ENCODE data around the gene PSMA6.

The PSMA6 gene

DNA sequence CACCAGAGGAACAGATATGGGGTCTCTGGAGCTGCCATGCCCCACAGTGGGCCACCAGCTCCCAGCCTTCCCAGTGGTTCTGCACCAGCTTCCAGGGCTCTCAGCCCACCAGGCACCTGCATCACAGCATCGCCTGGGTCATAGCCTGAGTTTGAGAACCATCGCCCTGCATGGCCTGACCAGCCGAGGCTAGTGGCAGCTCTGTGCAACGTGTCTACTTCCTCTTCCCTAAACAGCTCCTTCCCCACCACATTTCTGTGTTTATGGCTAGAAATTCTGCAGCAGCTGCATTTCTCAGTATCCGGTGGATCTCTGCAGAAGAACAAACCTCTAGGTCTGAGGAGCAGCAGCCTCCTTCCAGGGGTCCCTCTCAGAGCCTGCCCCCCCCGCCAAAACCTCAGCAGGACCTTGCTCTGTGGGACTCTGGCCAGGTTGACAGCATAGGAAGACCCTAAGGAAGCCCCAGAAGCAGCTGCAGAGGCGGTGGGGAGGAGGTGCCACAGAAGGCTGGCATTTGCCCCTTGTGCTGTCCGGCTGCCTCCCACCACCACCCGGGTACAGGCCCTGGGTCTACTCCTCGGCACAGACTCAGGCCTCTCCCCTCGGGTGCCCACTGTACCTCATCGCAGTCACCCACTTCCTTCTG lies 47.7 kb downstream of the PSMA6 start:
- Histone ChIP-seq H3F3A (ENCODE audit: control insufficient read depth, insufficient read depth) (no peaks in the 10 kb centered on the region), H3K27me3 (ENCODE audit: control insufficient read depth, low read length) (no peaks in the 10 kb centered on the region), H3K9me3 (ENCODE audit: control insufficient read depth, insufficient read depth, low read length) (no peaks in the 10 kb centered on the region), H3K79me2 (ENCODE audit: control insufficient read depth, low read length) (no peaks in the 10 kb centered on the region), H3K9me2 (replicated peaks; ENCODE audit: control insufficient read depth, low read length) (no peaks in the 10 kb centered on the region), H4K20me1 (ENCODE audit: control insufficient read depth, insufficient read depth, low read depth, low read length) (no peaks in the 10 kb centered on the region), H3K27ac (ENCODE audit: low read depth, low read length) (peak overlapping the region; percentile 12; the same call in 1 of the 2 replicates), H3K4me1 (ENCODE audit: control insufficient read depth, low read length) (peaks cover 12% of the 10 kb centered on the region), H3K4me3 (ENCODE audit: low read length) (peak overlapping the region; percentile 41), H3K4me2 (ENCODE audit: low read length) (peak overlapping the region; percentile 66), H3K36me3 (ENCODE audit: control insufficient read depth, low read length) (no peaks in the 10 kb centered on the region)
- no peak for TF ChIP-seq EZH2phosphoT487 (IDR thresholded peaks at IDR 0.05; ENCODE audit: borderline replicate concordance, low read length)

DNA sequence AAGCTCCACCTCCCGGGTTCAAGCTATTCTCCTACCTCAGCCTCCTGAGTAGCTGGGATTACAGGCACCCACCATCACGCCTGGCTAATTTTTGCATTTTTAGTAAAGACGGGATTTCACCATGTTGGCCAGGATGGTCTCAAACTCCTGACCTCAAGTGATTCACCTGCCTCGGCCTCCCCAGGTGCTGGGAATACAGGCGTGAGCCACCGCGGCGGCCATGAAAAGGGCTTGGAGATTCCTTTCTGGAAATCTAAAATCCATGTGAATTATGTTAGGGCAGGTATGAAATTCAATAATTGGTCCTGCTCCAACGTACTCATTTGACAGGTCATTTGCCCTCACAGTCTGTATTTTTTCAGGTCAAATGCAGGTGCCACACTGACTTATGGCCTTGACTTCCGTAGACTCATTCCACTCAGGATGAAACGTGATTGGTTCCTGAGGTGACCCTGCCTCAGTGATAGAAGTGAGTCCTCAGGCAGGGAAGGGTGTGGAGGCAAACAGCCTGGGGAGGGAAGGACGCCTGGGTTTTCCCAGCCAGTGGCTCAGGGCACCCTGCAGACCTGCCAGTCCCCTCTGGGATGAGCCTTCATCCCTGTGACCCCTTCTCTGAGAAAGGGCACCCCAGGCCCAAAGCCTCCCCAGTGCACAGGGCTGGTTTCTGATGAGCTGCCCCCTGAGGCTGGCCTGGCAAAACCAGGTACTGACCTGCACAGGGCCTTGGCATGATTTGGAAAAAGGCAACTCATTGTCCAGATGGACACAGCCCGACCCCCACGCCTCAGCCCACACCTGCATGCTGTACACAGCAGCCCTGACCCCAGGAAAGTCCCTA lies 48.7 kb downstream of the PSMA6 start:
- no peaks in the 10 kb centered on the region for H3K27me3 ChIP-seq (ENCODE audit: control insufficient read depth, low read length)
- no peak overlapping the region for H3K4me3 ChIP-seq (ENCODE audit: low read length)
- no peak overlapping the region for H3K27ac ChIP-seq (ENCODE audit: low read depth, low read length)
- no peaks in the 10 kb centered on the region for H4K20me1 ChIP-seq (ENCODE audit: control insufficient read depth, insufficient read depth, low read depth, low read length)
- H3K9me3 ChIP-seq (ENCODE audit: control insufficient read depth, insufficient read depth, low read length) = no peaks in the 10 kb centered on the region
- no peaks in the 10 kb centered on the region for H3F3A ChIP-seq (ENCODE audit: control insufficient read depth, insufficient read depth)
- H3K36me3 ChIP-seq (ENCODE audit: control insufficient read depth, low read length) = no peaks in the 10 kb centered on the region
- peaks cover 12% of the 10 kb centered on the region for H3K4me1 ChIP-seq (ENCODE audit: control insufficient read depth, low read length)
- TF ChIP-seq, protein P1, sequence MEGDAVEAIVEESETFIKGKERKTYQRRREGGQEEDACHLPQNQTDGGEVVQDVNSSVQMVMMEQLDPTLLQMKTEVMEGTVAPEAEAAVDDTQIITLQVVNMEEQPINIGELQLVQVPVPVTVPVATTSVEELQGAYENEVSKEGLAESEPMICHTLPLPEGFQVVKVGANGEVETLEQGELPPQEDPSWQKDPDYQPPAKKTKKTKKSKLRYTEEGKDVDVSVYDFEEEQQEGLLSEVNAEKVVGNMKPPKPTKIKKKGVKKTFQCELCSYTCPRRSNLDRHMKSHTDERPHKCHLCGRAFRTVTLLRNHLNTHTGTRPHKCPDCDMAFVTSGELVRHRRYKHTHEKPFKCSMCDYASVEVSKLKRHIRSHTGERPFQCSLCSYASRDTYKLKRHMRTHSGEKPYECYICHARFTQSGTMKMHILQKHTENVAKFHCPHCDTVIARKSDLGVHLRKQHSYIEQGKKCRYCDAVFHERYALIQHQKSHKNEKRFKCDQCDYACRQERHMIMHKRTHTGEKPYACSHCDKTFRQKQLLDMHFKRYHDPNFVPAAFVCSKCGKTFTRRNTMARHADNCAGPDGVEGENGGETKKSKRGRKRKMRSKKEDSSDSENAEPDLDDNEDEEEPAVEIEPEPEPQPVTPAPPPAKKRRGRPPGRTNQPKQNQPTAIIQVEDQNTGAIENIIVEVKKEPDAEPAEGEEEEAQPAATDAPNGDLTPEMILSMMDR (IDR thresholded peaks at IDR 0.05; ENCODE audit: low read depth, low read length, poor library complexity, severe bottlenecking) = no peak
- TF ChIP-seq EZH2phosphoT487 (IDR thresholded peaks at IDR 0.05; ENCODE audit: borderline replicate concordance, low read length) = no peak
- no peak overlapping the region for H3K4me2 ChIP-seq (ENCODE audit: low read length)
- no peaks in the 10 kb centered on the region for H3K79me2 ChIP-seq (ENCODE audit: control insufficient read depth, low read length)
- H3K9me2 ChIP-seq (replicated peaks; ENCODE audit: control insufficient read depth, low read length) = no peaks in the 10 kb centered on the region

- Histone ChIP-seq H3K4me3 (ENCODE audit: low read length) (no peak overlapping the region), H3K9me3 (ENCODE audit: control insufficient read depth, insufficient read depth, low read length) (no peaks in the 10 kb centered on the region), H3K27me3 (ENCODE audit: control insufficient read depth, low read length) (no peaks in the 10 kb centered on the region), H3K9me2 (replicated peaks; ENCODE audit: control insufficient read depth, low read length) (no peaks in the 10 kb centered on the region), H3K27ac (ENCODE audit: low read depth, low read length) (no peak overlapping the region), H3K4me1 (ENCODE audit: control insufficient read depth, low read length) (peaks cover 12% of the 10 kb centered on the region), H3K4me2 (ENCODE audit: low read length) (no peak overlapping the region), H3F3A (ENCODE audit: control insufficient read depth, insufficient read depth) (no peaks in the 10 kb centered on the region), H3K36me3 (ENCODE audit: control insufficient read depth, low read length) (no peaks in the 10 kb centered on the region), H3K79me2 (ENCODE audit: control insufficient read depth, low read length) (no peaks in the 10 kb centered on the region), H4K20me1 (ENCODE audit: control insufficient read depth, insufficient read depth, low read depth, low read length) (no peaks in the 10 kb centered on the region)
- TF ChIP-seq EZH2phosphoT487 (IDR thresholded peaks at IDR 0.05; ENCODE audit: borderline replicate concordance, low read length) = no peak
- TF ChIP-seq, protein P1 (IDR thresholded peaks at IDR 0.05; ENCODE audit: low read depth, low read length, poor library complexity, severe bottlenecking) = no peak
Measured at GRCh38 chr14:35341454-35341750, 49.2 kb downstream of the PSMA6 start.

Measured in DOHH2 (cell line).